HEK293 (cell line): ENCODE measurements around the gene PDZRN3.

ENCODE experiments used
- ZBTB17 ChIP-seq: fragments of 450-650 bp; formaldehyde crosslinking; IDR thresholded peaks from 2 replicates; pipeline ENCODE4 v1.5.1; 2016; ENCODE audit warnings: missing biosample characterization, missing genetic modification characterization
- ZBTB20 ChIP-seq: fragments of 450-650 bp; formaldehyde crosslinking; IDR thresholded peaks from 2 replicates; pipeline ENCODE4 v1.5.1; 2016; ENCODE audit warnings: missing biosample characterization, missing genetic modification characterization
- ZNF473 ChIP-seq: fragments of 450-650 bp; formaldehyde crosslinking; IDR thresholded peaks from 2 replicates; pipeline ENCODE4 v1.5.1; 2017; ENCODE audit warnings: missing biosample characterization, missing genetic modification characterization
- ZNF513 ChIP-seq: fragments of 450-650 bp; IDR thresholded peaks from 2 replicates; pipeline ENCODE4 v1.5.1; 2018; ENCODE audit warnings: missing biosample characterization, missing genetic modification characterization
- ZNF530 ChIP-seq: fragments of 450-650 bp; formaldehyde crosslinking; IDR thresholded peaks from 2 replicates; pipeline ENCODE4 v1.5.1; 2016; ENCODE audit warnings: low read depth, missing biosample characterization, missing genetic modification characterization
- ZNF664 ChIP-seq: fragments of 450-650 bp; formaldehyde crosslinking; IDR thresholded peaks from 2 replicates; pipeline ENCODE4 v1.5.1; 2016; ENCODE audit warnings: missing biosample characterization, missing genetic modification characterization
- TF ChIP-seq, protein P1 (sequence below): fragments of 450-650 bp; formaldehyde crosslinking; IDR thresholded peaks from 2 replicates; pipeline ENCODE4 v1.5.1; 2016; ENCODE audit warnings: missing biosample characterization, missing genetic modification characterization
- TF ChIP-seq, protein P2 (sequence below): fragments of 450-650 bp; formaldehyde crosslinking; IDR thresholded peaks from 2 replicates; pipeline ENCODE4 v1.5.1; 2017; ENCODE audit warnings: missing biosample characterization, missing genetic modification characterization
- TF ChIP-seq, protein P3 (sequence below): fragments of 450-650 bp; formaldehyde crosslinking; IDR thresholded peaks from 2 replicates; pipeline ENCODE4 v1.5.1; 2017; ENCODE audit warnings: missing biosample characterization, missing genetic modification characterization

- no peak for TF ChIP-seq ZBTB20 (tag by site-specific recombination)
- TF ChIP-seq, protein P1, sequence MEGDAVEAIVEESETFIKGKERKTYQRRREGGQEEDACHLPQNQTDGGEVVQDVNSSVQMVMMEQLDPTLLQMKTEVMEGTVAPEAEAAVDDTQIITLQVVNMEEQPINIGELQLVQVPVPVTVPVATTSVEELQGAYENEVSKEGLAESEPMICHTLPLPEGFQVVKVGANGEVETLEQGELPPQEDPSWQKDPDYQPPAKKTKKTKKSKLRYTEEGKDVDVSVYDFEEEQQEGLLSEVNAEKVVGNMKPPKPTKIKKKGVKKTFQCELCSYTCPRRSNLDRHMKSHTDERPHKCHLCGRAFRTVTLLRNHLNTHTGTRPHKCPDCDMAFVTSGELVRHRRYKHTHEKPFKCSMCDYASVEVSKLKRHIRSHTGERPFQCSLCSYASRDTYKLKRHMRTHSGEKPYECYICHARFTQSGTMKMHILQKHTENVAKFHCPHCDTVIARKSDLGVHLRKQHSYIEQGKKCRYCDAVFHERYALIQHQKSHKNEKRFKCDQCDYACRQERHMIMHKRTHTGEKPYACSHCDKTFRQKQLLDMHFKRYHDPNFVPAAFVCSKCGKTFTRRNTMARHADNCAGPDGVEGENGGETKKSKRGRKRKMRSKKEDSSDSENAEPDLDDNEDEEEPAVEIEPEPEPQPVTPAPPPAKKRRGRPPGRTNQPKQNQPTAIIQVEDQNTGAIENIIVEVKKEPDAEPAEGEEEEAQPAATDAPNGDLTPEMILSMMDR (tag by site-specific recombination), result no peak
- no peak for TF ChIP-seq ZBTB17 (tag by site-specific recombination)
- TF ChIP-seq ZNF473, result no peak
- TF ChIP-seq, protein P2, sequence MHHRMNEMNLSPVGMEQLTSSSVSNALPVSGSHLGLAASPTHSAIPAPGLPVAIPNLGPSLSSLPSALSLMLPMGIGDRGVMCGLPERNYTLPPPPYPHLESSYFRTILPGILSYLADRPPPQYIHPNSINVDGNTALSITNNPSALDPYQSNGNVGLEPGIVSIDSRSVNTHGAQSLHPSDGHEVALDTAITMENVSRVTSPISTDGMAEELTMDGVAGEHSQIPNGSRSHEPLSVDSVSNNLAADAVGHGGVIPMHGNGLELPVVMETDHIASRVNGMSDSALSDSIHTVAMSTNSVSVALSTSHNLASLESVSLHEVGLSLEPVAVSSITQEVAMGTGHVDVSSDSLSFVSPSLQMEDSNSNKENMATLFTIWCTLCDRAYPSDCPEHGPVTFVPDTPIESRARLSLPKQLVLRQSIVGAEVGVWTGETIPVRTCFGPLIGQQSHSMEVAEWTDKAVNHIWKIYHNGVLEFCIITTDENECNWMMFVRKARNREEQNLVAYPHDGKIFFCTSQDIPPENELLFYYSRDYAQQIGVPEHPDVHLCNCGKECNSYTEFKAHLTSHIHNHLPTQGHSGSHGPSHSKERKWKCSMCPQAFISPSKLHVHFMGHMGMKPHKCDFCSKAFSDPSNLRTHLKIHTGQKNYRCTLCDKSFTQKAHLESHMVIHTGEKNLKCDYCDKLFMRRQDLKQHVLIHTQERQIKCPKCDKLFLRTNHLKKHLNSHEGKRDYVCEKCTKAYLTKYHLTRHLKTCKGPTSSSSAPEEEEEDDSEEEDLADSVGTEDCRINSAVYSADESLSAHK (tag by site-specific recombination), result no peak
- TF ChIP-seq ZNF530 (tag by site-specific recombination), result no peak
- no peak for TF ChIP-seq ZNF513 (tag by site-specific recombination)
- TF ChIP-seq ZNF664, result no peak
- TF ChIP-seq, protein P3, sequence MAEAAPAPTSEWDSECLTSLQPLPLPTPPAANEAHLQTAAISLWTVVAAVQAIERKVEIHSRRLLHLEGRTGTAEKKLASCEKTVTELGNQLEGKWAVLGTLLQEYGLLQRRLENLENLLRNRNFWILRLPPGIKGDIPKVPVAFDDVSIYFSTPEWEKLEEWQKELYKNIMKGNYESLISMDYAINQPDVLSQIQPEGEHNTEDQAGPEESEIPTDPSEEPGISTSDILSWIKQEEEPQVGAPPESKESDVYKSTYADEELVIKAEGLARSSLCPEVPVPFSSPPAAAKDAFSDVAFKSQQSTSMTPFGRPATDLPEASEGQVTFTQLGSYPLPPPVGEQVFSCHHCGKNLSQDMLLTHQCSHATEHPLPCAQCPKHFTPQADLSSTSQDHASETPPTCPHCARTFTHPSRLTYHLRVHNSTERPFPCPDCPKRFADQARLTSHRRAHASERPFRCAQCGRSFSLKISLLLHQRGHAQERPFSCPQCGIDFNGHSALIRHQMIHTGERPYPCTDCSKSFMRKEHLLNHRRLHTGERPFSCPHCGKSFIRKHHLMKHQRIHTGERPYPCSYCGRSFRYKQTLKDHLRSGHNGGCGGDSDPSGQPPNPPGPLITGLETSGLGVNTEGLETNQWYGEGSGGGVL (tag by site-specific recombination), result no peak
Measured at GRCh38 chr3:73601011-73601410, 23.7 kb downstream of the PDZRN3 start.
